Left kidney (tissue), 2 donors: ENCODE results near the gene SLC25A34. TPM values are rescaled to one million over a fixed set of nuclear protein-coding genes. Genes with fewer than 3 reads are reported as not detected.

ENCODE experiments used
- DNase-seq: peaks from one replicate; pipeline ENCODE4 v3.0.0-alpha.2; 2013
- polyA plus RNA-seq: library from polyadenylated mRNA; unstranded; fragments of 120-200 nt; gene quantifications from one replicate; pipeline ENCODE4 v1.2.1, GENCODE V29; 2013; ENCODE audit not compliant: insufficient read length

The SLC25A34 gene
- polyA plus RNA-seq, 1 donor, result 3.9 TPM

DNA sequence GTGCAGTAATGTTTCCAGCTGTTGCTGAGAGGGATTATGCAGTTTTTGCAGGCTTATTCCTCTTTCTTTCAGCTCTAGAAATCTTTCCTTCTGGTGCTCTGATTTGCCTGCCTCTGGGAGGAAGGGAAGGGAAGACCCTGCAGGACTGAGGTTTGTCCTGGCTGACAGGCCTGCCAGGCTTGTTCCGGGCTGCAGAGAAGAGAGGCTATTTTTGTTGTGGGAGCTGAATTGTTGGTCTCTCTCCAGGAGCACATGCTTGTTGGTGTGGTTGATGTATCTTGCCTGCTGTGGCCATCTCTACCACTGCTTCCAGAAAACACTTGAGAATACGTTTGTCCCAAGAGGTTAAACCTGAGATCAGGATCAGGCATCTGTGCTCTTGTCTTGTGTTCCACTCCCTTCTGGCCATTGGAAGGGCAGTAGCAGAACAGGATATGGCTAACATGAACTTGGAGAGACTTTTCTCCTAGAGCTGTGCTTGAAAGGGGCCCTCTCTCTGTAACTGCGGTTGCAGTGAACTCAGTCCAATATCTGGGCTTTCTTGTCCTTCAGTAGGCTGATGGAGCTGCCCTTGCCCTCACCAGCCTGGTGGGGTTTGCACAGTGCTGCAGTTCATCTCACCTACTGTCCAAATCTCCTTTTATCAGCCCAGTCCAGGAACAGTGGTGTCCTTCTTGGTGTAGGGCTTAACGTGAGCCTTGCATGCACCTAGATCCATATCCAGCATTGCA lies 21.5 kb upstream of the SLC25A34 start:
- no peak for DNase-seq

DNA sequence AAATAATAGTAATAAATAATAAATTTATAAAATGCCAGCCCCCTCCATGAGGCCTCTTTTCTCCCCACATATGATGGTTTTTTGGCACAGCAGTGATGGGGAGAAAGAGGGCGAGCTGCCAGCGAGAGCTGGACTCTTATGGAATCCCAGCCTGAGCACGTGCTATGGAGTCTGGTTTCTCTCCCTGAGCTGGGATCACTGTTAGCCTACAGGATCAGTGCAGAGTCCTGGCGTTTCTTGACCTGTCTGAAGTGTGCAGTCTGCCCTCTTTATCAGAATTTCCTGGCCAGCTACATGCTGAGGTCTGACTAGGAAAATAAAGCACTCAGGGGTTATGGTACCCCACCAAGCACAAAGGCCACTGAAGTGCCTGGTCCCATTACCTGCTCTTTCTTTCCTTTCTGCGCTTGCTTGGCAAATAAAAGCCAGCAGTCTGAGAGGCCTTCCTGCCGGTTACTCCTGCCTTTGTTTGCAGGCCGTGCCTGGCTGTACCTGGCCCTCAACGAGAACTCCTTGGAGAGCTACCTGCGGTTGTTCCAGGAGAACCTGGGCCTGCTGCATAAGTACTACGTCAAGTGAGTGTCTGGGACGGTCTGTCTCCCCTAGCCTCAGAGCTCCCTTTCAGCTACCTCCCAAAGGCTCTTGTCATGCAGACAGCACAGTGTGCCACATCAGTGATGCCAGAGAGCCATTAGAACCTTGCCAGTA lies 18.5 kb upstream of the SLC25A34 start:
- no peak for DNase-seq

DNA sequence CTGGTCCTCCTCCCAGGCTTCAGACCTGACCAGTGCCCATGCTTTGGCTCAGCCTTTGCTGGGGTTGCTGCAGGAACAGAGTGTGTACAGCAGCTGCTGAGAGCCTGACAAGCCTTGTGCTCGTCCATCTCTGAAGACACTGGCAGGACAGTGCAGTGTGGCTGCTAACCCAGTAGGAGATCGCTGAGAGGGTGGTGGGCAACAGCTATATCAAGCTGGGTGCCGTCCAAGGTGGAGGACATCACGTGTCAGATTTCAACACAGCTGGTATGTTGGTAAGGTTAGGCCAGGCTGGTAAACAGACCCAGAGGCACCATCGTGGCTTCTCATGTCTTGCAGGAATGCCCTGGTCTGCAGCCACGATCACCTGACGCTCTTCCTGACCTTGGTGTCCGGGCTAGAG lies 17.9 kb upstream of the SLC25A34 start:
- no peak for DNase-seq

- DNase-seq, result no peak
Observed at GRCh38 chr1:15719381-15720120, 16.5 kb upstream of the SLC25A34 start.

GRCh38 chr1:15720861-15721260 lies 15.2 kb upstream of the SLC25A34 start:
- DNase-seq, result no peak

DNA sequence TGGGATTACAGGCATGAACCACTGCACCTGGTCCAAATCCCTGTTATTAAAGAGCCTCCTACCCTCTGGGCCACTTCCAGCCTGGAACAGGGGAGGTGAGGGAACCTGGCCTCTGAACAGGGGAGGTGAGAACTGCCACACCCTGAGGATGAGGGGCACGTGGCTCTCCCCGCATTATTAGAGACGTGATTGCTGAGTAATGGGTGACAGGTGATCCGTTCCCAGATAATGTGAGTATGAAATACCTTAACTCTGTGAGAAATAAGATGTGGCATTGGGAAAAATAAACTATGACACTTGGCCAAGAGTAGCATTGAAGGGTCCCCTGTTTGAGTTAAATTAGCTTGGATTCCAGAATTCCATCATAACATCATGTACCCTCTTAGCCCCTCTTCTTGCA lies 13.6 kb upstream of the SLC25A34 start:
- DNase-seq, result no peak

DNA sequence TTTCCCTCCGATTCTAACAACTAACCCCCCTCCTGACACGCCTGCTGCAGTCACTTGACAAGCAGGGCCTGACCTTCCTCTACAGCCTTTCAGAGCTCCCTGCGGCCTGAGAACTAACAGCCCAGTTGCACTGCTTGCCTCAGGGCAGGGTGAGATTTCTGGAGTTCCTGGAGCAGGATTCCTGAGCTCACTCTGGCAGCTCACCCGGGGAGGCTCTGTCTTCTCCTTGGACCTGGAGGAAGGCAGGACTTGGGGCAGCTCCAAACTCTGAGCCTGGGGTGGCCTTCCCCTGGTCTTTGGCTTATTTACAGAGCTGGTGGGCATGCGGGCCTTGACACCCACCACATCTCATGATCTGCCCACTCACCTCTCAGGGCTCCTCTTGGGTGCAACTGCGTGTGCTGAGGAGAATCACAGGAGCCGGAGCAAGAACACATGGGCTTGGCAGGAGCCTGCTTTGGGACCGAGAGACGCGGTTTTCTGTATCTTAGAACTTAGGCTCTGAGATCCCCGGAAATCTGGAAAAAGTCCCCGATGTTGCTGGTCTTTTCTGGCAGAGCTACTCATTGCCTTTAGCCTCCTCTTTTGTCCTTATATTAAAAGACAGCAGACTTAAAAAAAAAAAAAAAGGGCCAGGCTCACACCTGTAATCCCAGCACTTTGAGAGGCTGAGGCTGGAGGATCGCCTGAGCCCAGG lies 13.1 kb upstream of the SLC25A34 start:
- no peak for DNase-seq

DNA sequence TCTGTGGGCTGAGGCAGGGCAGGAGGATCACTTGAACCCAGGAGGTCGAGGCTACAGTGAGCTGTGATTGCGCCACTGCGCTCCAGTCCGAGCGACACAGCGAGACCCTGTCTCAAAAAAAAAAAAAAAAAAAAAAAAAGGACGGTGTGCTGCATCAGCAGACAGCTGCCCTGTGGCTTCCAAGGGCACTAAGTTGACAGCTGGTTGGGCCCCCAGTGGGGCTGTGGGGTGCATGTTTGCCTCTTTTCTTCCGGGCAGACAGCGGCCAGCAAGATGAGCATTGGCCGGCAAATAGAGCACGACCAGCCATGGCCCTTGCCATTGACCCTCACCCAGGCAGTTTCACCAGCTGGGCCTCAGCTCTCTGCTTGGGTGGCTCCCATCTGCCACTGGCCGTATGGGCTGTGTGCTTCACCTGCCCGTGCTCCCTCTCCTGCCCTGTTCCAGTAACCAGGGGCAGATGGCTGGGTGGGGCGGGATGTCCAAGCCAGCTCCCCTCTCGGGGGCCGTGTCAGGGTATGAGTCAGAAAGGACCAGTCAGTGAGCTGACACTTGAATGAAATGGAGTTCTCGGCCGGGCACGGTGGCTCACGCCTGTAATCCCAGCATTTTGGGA lies 12.3 kb upstream of the SLC25A34 start:
- no peak for DNase-seq

GRCh38 chr1:15724949-15725880 lies 10.8 kb upstream of the SLC25A34 start:
- DNase-seq, result no peak

- DNase-seq, result no peak
Observed at GRCh38 chr1:15726508-15726907, 9.6 kb upstream of the SLC25A34 start.

DNA sequence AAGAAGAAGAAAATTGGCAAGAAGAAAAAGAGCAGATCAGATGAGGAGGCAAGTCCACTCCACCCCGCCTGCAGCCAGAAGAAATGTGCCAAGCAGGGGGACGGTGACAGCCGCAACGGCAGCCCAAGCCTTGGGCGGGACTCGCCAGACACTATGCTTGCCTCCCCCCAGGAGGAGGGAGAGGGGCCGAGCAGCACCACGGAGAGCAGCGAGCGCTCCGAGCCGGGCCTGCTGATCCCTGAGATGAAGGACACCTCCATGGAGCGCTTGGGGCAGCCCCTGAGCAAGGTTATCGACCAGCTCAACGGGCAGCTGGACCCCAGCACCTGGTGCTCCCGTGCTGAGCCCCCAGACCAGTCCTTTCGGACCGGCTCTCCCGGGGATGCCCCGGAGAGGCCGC lies 9.0 kb upstream of the SLC25A34 start:
- no peak for DNase-seq

GRCh38 chr1:15727424-15727823 lies 8.6 kb upstream of the SLC25A34 start:
- no peak for DNase-seq

GRCh38 chr1:15727866-15728534 lies 8.1 kb upstream of the SLC25A34 start:
- no peak for DNase-seq

DNA sequence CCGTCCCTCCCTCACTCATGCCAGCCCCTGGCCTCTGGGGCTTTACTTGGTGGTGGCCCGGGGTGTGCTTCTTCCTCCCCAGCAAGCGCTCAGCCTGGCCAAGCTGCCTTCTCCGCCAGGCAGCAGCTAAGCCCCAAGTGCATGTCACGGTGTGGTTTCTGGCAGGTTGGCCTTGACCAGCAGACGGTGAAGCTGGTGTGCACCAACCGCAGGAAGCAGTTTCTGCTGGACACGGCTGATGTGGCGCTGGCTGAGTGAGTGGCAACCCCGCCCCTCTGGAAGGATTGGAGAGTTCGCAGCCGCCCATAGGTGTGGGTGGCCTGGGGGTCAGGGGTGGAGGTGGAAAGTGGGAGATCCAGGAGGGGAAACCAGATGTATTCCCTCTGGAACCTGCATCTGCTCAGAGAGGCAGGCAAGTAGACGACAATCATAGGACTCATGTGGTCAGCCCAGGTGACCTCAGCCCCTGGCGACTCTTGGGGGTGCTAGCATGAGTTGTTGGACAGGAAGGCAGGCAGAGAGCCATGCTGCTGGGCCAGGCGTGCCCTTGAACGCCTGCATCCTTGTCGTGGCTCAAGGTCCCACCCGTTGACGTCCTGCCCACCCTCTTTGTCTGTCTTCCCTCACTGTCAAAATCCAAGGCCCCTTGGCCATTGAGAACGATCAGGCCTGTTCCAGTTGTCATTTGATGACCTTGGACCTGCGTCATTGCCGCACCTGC lies 7.0 kb upstream of the SLC25A34 start:
- DNase-seq, result no peak

DNA sequence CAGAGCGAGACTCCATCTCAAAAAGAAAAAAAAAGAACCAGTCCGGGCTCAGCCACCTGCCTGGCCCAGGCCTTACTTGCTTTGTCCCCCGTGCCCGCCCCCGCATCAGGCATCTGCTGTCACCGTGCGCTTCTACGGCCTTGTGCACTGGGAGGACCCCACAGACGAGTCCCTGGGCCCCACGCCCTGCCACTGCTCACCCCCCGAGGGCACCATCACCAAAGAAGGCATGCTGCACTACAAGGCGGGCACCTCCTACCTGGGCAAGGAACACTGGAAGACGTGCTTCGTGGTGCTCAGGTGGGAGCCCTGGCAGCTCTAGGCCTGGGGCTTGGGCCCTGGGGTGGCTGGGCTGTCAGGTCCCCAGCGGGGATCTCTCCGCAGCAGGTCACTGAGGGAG lies 5.6 kb upstream of the SLC25A34 start:
- no peak for DNase-seq

DNA sequence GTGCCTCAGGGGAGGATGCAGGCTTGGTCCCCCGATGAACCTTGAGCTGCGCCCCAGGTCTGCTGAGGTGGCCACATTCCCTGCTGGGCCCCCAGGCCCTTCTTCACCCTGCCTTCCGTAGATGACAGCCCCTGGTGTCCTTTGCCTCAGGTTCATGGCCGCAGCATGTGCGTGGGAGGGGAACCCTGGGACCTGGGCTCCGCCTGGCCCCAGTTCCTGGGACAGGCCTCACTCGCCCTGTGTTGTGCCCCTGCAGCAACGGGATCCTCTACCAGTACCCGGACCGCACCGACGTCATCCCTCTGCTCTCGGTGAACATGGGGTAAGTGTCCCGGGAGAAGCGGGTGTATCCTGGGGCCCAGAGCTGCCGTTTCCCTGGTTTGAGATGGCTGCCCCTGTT lies 5.1 kb upstream of the SLC25A34 start:
- DNase-seq, result no peak

- DNase-seq, result no peak
Observed at GRCh38 chr1:15731735-15732685, 4.0 kb upstream of the SLC25A34 start.

DNA sequence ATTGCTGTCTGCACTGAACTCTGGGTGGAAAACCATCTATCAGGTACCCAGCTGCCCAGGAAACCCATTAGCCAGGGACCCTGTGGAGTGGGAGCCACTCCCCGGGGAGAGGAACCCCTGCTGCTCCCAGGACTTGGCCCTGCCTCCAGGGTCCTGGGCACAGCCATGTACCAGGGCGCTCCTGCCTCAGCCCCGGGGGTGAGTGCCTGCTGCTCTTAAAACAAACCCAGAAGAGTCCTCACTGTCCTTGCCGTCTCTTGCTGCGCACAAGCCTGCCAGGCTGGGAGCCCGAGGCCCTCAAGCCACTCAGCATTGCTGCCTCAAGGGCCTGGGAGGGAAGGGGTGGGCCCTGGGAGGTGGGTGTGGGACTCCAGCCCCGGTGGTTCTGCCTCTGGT lies 3.4 kb upstream of the SLC25A34 start:
- no peak for DNase-seq
